Astrocyte of the spinal cord (primary cell): ENCODE results near the gene HCRTR1.

Experiments used
- DNase-seq: peaks from one replicate; pipeline ENCODE4 v3.0.0; 2011; ENCODE audit warnings: low read depth, low spot score
- H3K4me3 ChIP-seq: 2 replicates; pipeline ENCODE4 v1.5.1; 2011; ENCODE audit warnings: low read depth, mild to moderate bottlenecking, low read length, moderate library complexity
- in situ Hi-C: cut with HindIII; loops from 2 replicates; pipeline ENCODE4 v1.10.0; 2017; ENCODE audit warnings: low sequenced_read_pairs
- TF ChIP-seq, protein P1 (sequence below): IDR thresholded peaks from 2 replicates; pipeline ENCODE4 v1.5.1; 2012; ENCODE audit warnings: low read depth, mild to moderate bottlenecking, low read length, inconsistent platforms

Gene HCRTR1

DNA sequence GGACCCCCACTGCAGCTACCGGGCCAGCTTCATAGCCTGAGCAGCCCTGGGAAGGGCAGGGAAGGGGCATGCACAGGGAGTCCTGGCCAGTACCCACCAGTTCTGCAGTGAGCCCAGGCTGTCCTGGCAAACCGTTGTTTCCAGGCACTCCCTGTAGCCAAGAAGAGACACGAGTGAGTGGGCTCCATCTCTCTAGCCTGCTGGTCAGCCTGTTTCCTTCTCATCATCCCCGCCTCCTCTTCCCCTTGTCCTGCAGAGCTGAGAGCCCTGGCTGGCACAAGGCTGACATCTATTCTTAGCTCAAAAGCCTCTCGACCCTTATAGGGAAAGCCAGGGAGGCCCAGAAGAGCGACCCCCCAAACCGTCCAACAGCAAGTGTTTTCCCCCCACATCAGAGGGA, 57.7 kb downstream of the HCRTR1 start:
- in situ Hi-C loops, result no loop called here
- no peak for DNase-seq
- no peak overlapping the region for H3K4me3 ChIP-seq
- TF ChIP-seq, protein P1, sequence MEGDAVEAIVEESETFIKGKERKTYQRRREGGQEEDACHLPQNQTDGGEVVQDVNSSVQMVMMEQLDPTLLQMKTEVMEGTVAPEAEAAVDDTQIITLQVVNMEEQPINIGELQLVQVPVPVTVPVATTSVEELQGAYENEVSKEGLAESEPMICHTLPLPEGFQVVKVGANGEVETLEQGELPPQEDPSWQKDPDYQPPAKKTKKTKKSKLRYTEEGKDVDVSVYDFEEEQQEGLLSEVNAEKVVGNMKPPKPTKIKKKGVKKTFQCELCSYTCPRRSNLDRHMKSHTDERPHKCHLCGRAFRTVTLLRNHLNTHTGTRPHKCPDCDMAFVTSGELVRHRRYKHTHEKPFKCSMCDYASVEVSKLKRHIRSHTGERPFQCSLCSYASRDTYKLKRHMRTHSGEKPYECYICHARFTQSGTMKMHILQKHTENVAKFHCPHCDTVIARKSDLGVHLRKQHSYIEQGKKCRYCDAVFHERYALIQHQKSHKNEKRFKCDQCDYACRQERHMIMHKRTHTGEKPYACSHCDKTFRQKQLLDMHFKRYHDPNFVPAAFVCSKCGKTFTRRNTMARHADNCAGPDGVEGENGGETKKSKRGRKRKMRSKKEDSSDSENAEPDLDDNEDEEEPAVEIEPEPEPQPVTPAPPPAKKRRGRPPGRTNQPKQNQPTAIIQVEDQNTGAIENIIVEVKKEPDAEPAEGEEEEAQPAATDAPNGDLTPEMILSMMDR, result no peak

DNA sequence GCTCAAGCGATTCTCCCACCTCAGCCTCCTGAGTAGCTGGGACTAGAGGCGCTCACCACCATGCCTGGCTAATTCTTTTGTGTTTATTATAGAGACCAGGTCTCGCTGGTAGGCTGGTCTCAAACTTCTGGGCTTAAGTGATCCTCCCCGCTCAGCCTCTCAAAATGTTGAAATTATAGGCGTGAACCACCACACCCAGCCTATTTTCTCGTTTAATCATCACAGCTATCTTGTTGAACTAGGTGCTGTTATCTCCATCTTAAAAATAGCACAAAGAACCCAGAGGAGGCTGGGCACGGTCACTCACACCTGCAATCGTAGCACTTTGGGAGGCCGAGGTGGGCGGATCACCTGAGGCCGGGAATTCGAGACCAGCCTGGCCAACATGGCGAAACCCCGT, 58.3 kb downstream of the HCRTR1 start:
- no peak for DNase-seq
- no peak overlapping the region for H3K4me3 ChIP-seq
- TF ChIP-seq, protein P1, result no peak
- in situ Hi-C loops, result no loop called here
